ENCODE measurements around the gene PLCD1.

Gene PLCD1

DNA sequence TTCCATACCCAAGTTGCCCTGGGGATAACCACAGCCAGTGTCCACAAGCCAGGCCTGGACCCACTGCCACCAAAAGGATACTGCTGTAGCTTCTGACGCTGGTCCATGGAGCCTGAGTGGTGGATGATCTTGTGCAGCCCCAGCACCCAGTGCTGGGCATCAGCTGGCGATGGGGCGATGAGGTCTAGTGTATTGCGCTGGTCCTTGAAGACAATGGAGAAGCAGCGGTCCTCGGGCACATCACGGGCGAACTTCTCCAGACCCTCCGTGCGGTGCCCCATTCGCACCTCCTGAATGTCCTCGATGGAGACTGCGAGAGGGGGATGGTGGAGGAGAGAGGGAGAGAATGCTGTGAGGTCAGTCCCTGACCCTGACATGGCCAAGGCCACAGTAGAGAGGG is 13.0 kb downstream of the PLCD1 start:
- DNase-seq, result no peak

DNA sequence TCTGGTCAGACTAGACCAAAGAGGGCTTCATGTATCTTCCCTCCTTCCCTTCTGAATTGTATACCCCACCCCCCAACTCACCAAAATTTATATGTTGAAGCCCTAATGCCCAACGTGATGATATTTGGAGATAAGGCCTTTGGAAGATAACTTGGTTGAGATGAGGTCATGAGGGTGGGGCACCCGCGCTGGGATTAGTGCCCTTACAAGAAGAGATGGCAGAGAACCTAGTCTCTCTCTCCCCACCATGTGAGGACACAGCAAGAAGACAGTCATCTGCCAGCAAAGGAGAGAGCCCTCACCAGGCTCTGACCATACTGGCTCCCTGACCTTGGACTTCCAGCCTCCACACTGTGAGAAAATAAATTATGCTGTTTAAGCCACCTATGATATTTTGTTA is 13.5 kb downstream of the PLCD1 start:
- no peak for DNase-seq

DNA sequence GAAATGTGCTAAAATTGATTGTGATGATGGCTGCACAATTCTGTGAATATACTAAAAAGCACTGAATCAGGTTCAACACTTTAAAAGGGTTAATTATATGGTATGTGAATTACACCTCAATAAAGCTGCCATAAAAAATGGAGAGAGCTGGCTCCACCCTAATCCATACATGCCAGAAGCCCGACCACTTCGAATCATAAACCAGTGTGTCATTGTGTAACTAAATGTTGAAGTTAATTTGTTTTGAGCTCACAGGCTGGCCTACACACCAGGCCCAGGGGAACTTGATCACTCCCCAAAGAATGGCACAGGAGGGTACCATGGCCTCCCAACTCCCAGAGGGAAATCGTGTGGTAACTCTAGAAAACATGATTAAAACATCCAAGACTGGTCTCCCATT is 14.0 kb downstream of the PLCD1 start:
- no peak for DNase-seq

DNA sequence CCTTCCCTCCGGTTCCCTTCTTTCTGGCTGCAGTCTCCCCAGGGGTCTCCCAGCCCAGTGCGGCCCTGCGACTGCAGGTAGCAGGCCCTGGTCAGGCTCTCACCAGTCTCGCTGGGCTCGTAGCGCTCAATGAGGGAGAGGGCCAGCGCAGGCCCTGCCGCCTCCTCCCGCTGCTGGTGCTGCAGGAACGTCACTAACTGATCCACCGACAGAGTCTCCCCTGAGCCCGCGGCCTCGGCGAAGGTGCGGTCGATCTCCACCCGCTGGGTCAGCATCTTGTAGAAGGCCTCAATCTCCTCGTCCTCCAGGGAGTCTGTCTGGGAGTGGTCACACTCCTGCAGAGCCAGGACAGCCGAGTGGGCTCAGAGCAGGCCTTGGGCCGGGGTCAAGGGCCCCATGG is 18.3 kb downstream of the PLCD1 start:
- no peak for DNase-seq

DNA sequence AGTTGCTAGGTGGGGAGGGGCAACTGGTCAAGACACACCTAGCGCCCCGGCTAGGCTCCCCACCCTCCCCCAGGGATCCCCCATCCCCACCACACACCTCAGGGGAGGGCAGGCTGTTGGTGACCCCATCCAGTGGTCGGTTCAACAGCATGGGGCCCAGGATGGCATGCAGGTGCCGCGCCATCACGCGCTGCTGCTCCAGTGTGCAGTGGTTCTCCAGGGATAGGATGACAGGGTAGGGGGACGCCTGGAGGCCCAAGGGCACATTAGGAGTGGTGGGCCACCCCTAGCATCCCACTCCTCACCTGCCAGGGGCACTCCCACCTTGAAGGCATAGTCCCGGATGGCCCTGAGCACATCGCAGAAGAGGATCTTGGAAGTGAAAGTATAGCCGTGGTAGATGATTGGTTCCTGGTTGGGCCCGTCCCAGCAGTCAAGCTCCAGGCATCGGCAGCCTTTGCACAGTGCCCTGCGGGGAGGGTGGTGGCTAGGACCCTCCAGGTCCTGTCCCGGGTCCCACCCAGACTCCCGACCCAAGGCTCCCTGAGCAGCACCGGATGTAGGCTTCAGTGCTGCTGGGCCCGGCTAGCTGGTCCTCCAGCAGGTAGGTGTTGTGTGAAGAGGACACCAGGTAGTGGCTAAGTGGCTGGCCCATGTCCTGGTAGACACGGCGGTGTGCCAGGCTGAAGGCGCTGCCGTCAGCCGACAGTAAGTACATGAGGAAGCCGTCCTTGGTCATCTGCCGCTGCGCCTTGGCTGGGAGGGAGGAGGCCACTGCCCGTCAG is 19.4 kb downstream of the PLCD1 start:
- DNase-seq, result no peak

DNA sequence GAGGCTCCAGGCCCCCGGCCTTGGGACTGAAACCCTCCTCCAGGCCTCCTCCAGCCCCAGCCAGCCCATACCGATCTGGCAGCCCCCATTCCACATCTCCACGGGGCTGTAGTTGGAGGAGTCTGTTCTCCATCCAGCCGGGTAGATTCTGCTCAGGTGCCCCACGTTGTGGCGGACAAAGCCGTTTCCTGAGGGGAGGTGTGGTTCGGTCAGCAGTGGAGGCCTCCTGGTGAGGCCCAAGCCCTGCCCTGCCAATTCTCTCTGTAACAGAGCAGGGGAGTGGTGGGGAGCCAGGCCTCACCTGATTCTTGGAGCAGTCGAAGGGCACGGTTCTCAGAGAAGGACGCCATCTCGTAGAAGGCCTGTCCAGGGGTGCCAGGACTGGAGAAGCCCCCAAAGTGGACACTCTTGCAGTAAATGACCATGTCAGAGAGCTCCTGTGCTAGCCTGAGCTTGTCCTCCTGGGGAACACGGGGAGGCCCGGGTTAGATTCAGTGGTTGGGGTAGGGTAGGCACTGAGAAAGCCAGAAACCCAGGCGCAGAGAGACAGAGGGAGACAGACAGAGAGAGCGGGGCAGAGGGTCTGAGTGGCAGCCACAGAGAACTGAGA is 20.4 kb downstream of the PLCD1 start:
- no peak for DNase-seq

DNA sequence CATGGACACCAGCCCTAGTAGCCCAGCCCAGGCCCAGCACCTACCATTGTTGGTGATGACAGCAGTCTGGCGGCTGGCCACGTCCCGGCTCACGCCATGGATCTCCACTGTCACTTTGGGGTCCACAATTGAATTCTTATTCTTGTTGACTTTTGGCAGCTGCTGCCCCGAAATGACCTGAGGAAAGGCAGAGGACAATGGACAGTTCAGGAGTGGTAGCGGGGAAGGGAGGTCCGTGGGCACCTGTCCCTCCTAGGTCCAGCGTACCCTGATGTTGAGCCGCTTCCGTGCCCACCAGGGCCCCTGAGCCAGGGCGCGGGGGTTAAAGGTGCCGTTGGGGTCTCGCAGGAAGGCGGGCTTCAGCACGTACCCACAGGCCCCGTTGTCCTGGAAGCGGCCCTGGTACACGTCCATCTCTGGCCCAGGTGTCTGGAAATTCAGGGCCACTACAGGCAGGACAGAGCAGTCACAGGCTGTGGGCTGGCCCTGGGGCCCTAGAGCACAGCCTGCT is 21.2 kb downstream of the PLCD1 start:
- no peak for DNase-seq

DNA sequence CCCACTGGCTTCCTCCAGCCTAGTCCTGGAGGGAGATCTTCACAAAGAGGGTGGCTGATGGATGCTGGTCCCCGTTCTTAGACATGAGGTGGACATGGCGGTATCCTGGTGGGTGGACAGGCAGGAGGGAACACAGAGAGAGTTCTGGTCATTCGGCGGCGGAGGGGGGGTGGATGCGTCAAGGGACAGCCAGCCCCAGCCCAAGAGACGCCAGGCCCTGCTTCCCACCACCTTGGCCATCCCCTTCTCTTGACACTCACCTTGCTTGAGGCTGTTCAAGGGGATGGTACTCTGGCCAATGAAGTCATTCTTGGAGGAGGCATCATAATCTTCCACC is 21.7 kb downstream of the PLCD1 start:
- no peak for DNase-seq

DNA sequence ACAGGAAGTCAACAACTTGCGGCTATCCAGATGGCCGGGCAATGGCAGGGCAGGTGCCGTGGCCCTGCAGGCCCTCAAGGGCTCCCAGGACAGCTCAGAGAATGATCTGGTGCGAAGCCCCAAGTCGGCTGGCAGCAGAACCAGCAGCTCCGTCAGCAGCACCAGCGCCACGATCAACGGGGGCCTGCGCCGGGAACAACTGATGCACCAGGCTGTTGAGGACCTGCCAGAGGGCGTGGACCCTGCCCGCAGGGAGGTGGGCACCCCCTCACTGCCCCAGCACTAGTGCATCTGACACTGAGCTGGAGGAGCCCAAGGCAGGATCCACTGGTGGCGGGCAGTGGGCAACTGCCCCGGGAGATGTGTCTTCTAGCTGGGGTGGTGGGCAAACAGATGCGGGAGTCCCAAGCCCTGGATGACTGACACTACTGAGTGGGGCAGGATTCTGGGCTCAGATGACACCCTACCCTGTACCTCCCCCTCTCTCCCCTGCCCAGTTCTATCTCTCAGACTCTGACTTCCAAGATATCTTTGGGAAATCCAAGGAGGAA is 22.9 kb downstream of the PLCD1 start:
- DNase-seq, result no peak

DNA sequence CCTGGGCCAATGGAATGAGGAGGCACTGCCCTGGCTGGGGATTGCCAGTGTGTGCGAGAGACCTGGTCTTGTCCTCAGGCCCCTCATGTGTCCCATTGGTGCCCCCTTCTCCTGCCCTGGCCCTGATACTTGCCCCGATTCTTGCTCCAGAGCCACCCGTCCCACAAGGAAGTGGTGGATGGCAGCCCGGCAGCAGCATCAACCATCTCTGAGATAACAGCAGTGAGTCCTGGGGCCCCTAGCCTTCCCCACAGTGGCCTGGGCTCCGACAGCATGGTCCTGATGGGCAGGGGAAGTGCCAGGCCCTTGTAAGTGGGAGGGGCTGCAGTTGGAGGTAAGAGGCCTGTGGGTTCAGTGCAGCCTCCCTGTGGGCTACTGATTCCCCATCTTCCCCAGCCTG is 23.4 kb downstream of the PLCD1 start:
- DNase-seq, result no peak

DNA sequence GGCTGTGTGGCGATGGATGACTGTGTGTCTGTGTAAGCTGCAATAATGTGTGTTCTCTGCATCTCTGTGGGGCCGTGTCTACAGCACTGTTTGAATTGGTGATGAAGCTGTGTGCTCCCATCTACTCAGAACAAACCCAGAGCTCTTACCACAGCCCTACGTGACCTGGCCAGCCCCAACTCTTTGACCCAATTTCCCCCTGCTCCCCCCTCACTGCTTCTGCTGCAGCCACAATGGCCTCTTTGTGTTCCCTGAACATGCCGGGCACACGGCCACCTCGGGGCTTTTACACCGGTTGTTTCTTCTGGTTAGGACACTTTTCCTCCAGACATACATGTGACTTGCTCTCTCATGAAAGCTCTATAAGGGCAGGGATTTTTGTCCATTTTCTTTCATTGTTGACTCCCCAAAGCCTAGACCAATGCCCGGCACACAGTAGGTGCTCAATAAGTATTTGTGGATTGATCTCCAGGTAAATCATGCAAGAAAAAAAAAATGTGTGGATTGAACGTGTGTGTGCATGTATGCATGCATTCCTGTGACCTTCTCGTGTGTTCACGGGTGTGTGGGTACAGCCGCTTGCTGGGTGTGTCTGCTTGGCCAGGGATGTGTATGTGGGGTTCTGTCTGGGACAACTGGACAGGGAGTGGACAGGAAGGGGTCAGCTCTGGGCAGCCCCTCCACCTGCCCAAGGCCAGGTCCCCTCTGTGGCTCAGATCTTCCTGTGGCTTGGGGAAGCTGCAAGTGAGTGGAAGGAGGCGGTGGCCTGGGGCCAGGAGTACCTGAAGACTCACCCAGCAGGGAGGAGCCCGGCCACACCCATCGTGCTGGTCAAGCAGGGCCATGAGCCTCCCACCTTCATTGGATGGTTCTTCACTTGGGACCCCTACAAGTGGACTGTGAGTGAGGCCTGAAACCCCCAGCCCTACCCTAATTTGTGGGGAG is 24.1 kb downstream of the PLCD1 start:
- no peak for DNase-seq

DNA sequence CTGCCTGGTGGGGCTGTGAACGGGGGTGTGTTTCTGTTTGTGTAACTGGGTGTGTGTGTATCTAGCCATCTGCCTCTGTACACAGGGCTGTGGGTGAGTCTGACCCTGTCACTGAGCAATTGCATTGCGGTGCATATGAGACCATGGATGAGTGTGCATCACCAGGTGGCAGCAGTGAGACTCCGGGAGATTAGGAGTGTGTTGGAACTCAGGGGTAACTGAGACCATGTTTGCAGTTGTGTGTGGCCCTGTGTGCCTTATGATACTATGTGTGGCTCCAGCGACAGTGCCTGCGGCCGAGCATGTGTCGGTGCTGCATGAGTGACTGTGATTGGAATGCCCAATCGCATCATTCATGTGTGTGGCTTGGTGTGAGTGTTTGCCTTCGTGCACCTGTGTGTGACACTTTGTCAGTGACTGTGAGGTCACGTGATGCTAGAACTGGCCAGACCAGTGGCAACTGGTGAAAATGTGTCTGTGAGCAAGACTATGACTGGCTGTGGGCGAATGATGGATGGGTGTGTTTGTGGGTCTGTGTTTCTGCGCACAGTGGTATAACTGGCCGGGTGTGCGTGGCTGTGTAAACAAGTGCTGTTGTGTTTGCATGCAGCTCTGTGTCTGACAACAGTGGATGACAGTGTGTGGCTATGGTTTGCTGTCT is 24.9 kb downstream of the PLCD1 start:
- DNase-seq, result no peak

DNA sequence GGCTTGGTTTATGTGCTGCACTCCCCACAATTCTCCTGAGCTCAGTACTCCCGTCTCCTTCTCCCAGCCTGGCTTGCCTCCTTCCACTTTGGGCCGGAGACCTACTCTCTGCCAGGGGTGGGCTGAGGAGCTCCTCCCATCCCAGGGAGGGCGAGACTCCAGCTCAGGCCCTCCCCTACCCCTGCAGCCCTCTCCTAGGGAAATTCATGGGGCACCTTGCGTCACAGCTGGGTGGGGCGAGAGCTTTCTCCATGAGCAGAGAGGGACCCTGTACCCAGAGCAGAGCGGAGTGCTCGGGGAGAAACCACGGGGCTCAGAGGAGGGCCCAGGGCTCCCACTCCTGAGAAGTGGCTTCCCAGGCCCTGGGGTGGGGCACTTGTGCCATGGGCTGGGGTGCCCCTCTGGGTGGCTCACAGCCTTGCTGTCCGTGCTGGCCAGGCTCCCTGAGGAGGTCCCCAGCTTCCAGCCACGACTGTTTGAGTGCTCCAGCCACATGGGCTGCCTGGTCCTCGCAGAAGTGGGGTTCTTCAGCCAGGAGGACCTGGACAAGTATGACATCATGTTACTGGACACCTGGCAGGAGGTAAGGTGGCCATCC is 25.5 kb downstream of the PLCD1 start:
- DNase-seq, result no peak

DNA sequence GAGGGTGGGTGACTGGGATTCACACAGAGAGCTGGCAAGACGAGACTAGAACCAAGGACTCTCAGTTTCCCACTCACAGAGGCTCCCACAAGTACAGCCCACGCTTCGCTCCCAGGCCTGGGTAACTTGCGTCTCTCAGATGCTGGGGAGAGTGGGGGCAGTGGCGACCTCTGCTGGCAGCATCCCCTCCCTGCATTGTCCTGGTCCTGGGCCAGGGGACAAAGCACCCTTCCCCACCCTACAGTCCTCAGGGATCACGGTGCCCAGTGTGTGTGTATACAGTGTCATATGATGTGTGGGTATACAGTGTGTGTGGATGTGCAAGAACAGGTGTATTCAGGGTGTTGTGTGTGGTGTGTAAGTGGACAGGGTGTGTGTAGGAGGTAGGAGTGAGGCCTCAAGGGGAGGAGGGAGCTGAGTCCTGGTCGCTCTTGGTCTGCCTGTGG is 26.0 kb downstream of the PLCD1 start:
- no peak for DNase-seq

DNA sequence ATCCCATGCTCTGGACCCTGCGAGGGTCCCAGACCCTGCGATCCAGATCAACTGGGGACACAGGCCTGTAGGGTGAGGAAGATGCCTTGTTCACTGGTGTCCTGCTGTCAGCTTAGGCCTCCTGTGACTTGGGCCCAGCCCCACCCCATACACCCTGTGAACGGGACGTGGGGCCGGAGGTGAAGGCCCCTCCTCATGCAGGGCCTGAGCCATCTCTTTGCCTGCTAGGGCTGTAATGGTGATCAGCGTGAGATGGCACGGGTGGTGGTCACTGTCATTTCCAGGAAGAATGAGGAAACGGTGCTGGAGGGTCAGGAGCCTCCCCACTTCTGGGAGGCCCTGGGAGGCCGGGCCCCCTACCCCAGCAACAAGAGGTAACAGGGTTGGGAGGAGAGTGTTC is 26.5 kb downstream of the PLCD1 start:
- no peak for DNase-seq

DNA sequence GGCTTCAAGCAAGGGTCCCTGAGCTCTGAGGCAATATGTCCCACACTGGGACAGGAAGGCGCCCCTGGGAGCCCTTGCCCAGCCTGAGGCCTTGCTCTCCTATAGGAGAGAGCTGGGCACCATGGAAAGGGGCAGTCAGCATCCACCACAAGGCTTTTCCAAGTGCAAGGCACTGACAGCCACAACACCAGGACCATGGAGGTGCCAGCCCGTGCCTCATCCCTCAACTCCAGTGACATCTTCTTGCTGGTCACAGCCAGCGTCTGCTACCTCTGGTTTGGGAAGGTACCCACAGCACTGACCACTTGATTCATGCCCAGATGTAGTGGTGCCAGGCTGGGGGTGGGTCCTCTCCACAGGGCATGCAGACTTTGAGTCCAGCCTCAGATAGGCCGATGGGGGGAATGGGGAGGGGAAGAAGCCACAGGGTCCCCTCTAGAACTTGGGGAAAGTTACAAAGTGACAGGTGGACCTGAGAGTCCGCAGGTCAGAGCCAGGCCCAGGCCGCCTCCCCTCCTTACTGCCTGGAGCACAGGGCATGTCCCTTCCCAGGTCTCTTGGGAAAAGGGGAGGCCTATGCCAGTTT is 27.1 kb downstream of the PLCD1 start:
- DNase-seq, result no peak

DNA sequence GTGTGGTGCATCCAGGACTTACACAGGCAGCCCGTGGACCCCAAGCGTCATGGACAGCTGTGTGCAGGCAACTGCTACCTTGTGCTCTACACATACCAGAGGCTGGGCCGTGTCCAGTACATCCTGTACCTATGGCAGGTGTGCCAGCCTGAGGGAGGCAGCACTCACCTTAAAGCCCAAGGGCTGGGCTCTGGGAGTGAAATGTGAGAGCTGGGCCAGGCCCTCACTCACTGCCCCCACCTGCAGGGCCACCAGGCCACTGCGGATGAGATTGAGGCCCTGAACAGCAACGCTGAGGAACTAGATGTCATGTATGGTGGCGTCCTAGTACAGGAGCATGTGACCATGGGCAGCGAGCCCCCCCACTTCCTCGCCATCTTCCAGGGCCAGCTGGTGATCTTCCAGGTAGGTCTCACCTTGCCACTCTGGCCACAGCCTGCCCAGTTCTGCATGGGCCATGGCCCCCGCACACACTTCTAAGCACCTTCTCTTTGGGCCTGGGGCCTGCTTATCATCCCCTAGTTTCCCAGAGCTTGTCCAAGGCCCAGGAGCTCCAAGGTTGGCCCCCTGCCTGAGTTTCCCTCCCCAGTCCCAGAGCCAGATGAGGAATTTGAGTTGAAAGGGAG is 27.9 kb downstream of the PLCD1 start:
- DNase-seq, result no peak

DNA sequence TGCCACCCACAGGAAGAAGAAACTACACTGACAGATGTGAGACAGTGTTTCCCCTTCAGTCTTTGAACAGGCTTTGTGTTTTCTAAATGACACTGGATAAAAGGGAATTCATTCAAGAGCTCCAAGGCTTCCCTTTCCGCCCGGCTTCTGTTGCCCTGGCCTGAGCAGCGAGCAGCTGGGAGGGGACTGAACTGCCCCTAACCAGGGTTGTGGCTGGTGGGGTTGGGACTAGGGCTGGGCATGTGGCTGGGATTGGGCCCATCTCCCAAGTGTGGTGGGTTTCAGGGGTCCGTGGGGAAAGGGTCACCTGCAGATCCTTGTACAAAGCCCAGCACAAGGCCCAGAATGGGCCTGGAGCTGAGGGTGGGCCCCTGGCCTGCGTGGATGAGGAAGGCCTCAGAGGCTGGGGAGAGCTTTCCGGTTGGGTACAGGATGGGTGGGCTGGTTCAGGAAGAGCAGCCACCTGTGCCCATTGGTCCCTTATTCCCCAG is 28.4 kb downstream of the PLCD1 start:
- no peak for DNase-seq

DNA sequence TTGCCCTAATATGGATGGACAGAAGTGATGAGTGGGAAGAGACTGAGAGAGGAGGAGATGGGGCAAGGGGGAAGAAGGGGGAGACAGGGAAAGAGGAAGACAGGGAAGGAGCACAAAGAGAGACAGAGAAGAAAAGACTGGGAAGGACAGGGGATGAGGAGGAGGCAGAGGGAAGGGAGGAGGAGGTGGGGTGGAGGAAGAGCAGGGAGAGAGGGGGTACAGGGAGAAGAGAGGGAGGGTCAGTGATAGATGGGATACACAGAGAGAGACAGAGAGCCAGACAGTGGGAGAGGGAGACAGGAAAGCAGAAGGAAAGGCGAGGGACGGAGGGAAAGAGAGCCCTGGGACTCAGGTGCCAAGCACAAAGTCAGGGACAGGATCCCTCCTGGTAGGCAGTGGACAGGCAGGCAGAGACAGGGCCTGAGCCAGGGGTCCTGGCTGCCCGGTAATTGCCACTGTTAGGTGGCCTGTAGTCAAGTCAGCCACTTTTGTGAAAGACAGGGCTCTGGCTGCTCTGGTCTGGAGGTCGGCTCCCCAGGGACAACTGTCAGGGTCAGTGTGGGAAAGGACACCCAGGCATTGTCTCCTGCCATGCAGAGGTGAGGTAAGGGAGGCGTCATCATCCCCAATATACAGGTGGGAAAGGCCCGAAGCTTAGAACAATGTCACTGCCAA is 29.1 kb downstream of the PLCD1 start:
- no peak for DNase-seq

DNA sequence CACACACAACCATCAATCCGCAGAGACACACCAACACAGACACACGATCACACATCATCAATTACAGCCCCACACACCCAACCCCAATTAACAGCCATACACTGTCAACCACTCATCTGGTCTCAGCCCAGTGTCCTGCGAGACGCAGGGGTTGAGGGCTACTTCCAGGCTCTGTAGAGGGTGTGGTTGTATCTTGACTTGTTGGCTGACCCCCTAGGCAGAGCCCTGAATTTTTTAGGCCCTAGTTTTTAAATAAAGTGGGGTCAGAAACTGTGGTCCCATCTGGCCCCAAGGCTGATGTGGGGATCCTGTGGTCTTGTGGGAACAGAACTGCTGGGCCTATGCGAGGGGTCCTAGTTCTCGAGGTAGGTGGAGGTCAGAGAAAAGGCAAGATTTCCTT is 29.6 kb downstream of the PLCD1 start:
- no peak for DNase-seq

All from NCI-H187 treated with DMSO at 0.1 percent for 48 hours (cell line).